ENCODE measurements around the gene WEE2. TPM values are rescaled to one million over a fixed set of nuclear protein-coding genes. Genes with fewer than 3 reads are reported as not detected.

WEE2 gene
- total RNA-seq, 1 experiment from 2014 or later, result not detected

DNA sequence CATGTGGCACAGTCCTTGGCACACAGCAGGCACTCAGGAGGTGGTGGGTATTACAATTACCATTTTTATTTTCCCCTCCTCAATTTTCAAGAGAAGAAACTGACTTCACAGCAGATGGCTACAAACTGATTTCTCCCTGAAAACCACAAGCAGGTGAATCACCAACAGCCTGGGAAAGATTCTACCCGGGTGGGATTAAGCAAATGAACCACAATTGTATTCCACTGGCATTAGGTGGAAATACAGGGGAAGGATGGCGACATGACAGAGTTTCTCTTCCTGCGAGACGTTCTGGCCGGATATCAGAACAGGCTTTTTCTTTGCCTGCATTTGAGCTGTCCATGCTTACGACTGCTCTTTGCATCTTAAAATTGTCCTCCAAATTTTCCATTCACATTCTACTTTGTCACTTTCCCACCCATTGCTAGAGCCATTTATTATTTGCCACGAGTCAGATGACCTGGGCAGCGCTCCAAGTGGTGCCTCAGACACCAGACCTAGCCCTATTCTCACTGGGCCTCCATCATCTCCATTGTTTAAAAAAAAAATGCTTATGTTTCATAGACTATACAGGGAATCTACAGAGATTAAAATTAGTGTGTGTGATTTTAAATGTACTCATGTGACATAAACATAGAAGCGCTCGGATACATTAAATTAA lies 10.8 kb upstream of the WEE2 start:
- DNase-seq (ENCODE audit: low read depth, low spot score) (no peak), ATAC-seq (no peak)
- in situ Hi-C loops (cut with HindIII; ENCODE audit: low pct_unique_long_range_greater_than_20kb, low sequenced_read_pairs), result no loop called here
- Histone ChIP-seq H3K36me3 (ENCODE audit: control insufficient read depth, insufficient read depth, low read length) (no peaks in the 10 kb centered on the region), H3K4me1 (ENCODE audit: control insufficient read depth, insufficient read depth, low read length) (peaks cover 9% of the 10 kb centered on the region; the same call in 1 of the 2 replicates), H3K9me3 (ENCODE audit: control insufficient read depth, insufficient read depth, low read depth, low read length) (no peaks in the 10 kb centered on the region), H3K4me3 (ENCODE audit: low read depth in 2 of 2, low read length in 2 of 2) (no peak overlapping the region), H3K27me3 (ENCODE audit: control insufficient read depth, insufficient read depth, low read length) (no peaks in the 10 kb centered on the region), H3K27ac (ENCODE audit: low read length) (no peak overlapping the region)
- POLR2A ChIA-PET, result interaction anchor here (1.0 kb wide), 1 partner anchor 19 kb away, joined by 4 read pairs; no protein-coding TSS in a partner anchor
- TF ChIP-seq SIN3A (IDR thresholded peaks at IDR 0.05; ENCODE audit: borderline replicate concordance, insufficient read depth, low read depth, low read length) (no peak), TCF7L2 (IDR thresholded peaks at IDR 0.05; ENCODE audit: low read depth, low read length) (no peak), POLR2AphosphoS5 (IDR thresholded peaks at IDR 0.05; ENCODE audit: low read depth, low read length) (no peak)
- TF ChIP-seq, protein P1, sequence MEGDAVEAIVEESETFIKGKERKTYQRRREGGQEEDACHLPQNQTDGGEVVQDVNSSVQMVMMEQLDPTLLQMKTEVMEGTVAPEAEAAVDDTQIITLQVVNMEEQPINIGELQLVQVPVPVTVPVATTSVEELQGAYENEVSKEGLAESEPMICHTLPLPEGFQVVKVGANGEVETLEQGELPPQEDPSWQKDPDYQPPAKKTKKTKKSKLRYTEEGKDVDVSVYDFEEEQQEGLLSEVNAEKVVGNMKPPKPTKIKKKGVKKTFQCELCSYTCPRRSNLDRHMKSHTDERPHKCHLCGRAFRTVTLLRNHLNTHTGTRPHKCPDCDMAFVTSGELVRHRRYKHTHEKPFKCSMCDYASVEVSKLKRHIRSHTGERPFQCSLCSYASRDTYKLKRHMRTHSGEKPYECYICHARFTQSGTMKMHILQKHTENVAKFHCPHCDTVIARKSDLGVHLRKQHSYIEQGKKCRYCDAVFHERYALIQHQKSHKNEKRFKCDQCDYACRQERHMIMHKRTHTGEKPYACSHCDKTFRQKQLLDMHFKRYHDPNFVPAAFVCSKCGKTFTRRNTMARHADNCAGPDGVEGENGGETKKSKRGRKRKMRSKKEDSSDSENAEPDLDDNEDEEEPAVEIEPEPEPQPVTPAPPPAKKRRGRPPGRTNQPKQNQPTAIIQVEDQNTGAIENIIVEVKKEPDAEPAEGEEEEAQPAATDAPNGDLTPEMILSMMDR (IDR thresholded peaks at IDR 0.05), result no peak
- TF ChIP-seq, protein P2, sequence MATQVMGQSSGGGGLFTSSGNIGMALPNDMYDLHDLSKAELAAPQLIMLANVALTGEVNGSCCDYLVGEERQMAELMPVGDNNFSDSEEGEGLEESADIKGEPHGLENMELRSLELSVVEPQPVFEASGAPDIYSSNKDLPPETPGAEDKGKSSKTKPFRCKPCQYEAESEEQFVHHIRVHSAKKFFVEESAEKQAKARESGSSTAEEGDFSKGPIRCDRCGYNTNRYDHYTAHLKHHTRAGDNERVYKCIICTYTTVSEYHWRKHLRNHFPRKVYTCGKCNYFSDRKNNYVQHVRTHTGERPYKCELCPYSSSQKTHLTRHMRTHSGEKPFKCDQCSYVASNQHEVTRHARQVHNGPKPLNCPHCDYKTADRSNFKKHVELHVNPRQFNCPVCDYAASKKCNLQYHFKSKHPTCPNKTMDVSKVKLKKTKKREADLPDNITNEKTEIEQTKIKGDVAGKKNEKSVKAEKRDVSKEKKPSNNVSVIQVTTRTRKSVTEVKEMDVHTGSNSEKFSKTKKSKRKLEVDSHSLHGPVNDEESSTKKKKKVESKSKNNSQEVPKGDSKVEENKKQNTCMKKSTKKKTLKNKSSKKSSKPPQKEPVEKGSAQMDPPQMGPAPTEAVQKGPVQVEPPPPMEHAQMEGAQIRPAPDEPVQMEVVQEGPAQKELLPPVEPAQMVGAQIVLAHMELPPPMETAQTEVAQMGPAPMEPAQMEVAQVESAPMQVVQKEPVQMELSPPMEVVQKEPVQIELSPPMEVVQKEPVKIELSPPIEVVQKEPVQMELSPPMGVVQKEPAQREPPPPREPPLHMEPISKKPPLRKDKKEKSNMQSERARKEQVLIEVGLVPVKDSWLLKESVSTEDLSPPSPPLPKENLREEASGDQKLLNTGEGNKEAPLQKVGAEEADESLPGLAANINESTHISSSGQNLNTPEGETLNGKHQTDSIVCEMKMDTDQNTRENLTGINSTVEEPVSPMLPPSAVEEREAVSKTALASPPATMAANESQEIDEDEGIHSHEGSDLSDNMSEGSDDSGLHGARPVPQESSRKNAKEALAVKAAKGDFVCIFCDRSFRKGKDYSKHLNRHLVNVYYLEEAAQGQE (IDR thresholded peaks at IDR 0.05; ENCODE audit: insufficient read depth in 1 of 2, low read depth in 2 of 2, low read length in 1 of 2), result no peak
- intact Hi-C loops (cut with micrococcal nuclease; ENCODE audit: unreplicated experiment), result no loop called here
- CTCF ChIA-PET, result no interaction called here
- BruUV-seq (replicated peaks), result no TSS peak

GRCh38 chr7:141698247-141699015 lies 9.7 kb upstream of the WEE2 start:
- Histone ChIP-seq H3K36me3 (ENCODE audit: control insufficient read depth, insufficient read depth, low read length) (no peaks in the 10 kb centered on the region), H3K27ac (ENCODE audit: low read length) (no peak overlapping the region), H3K4me1 (ENCODE audit: control insufficient read depth, insufficient read depth, low read length) (peaks cover 12% of the 10 kb centered on the region; the same call in 1 of the 2 replicates), H3K9me3 (ENCODE audit: control insufficient read depth, insufficient read depth, low read depth, low read length) (no peaks in the 10 kb centered on the region), H3K4me3 (ENCODE audit: low read depth in 2 of 2, low read length in 2 of 2) (no peak overlapping the region), H3K27me3 (ENCODE audit: control insufficient read depth, insufficient read depth, low read length) (peaks cover 5% of the 10 kb centered on the region; the same call in 1 of the 2 replicates)
- intact Hi-C loops (cut with micrococcal nuclease; ENCODE audit: unreplicated experiment), result no loop called here
- CTCF ChIA-PET, result no interaction called here
- POLR2A ChIA-PET, result interaction anchor here (0.6 kb wide), 1 partner anchor 204 kb away, joined by 3 read pairs; no protein-coding TSS in a partner anchor
- ATAC-seq (no peak), DNase-seq (ENCODE audit: low read depth, low spot score) (no peak)
- in situ Hi-C loops (cut with HindIII; ENCODE audit: low pct_unique_long_range_greater_than_20kb, low sequenced_read_pairs), result no loop called here
- no TSS peak for BruUV-seq (replicated peaks)
- TF ChIP-seq, protein P2 (IDR thresholded peaks at IDR 0.05; ENCODE audit: insufficient read depth in 1 of 2, low read depth in 2 of 2, low read length in 1 of 2), result no peak
- TF ChIP-seq SIN3A (IDR thresholded peaks at IDR 0.05; ENCODE audit: borderline replicate concordance, insufficient read depth, low read depth, low read length), result no peak
- no peak for TF ChIP-seq POLR2AphosphoS5 (IDR thresholded peaks at IDR 0.05; ENCODE audit: low read depth, low read length)
- TF ChIP-seq, protein P1 (IDR thresholded peaks at IDR 0.05), result no peak
- no peak for TF ChIP-seq TCF7L2 (IDR thresholded peaks at IDR 0.05; ENCODE audit: low read depth, low read length)
